Breast epithelium (tissue), 4 donors: ENCODE measurements around the gene SDHC. TPM values are rescaled to one million over a fixed set of nuclear protein-coding genes. Genes with fewer than 3 reads are reported as not detected.

Experiments used
- DNase-seq, 2 donors: peaks; one replicate each; pipeline ENCODE4 v3.0.0-alpha.2; 2019; ENCODE audit warnings: low spot score in 2 of 2
- H3K27ac ChIP-seq, 2 donors: fragments of 200-600 bp; sonication (generic) in 1 of 2; one replicate each; pipeline ENCODE4 v1.5.1; 2016 to 2019; ENCODE audit warnings: mild to moderate bottlenecking in 1 of 2
- H3K27me3 ChIP-seq, 2 donors: fragments of 200-600 bp; sonication (generic) in 1 of 2; one replicate each; pipeline versions ENCODE4 v1.5.1 to v1.6.0; 2017 to 2019; ENCODE audit warnings: control low read depth in 1 of 2, mild to moderate bottlenecking in 1 of 2
- H3K36me3 ChIP-seq: fragments of 200-600 bp; one replicate; pipeline ENCODE4 v1.5.1; 2019
- H3K4me1 ChIP-seq, 2 donors: fragments of 200-600 bp; sonication (generic); one replicate each; pipeline ENCODE4 v1.5.1; 2016 to 2019; ENCODE audit warnings: control low read depth in 1 of 2
- H3K4me3 ChIP-seq, 3 donors: fragments of 200-600 bp; sonication (generic); 1 replicate in 2 of 3; 2 replicates in 1 of 3; pipeline ENCODE4 v1.5.1; 2016 to 2019; ENCODE audit warnings: mild to moderate bottlenecking in 3 of 3, moderate library complexity in 2 of 3
- H3K9me3 ChIP-seq, 2 donors: fragments of 200-600 bp; sonication (generic) in 1 of 2; one replicate each; pipeline ENCODE4 v1.5.1; 2016 to 2019; ENCODE audit warnings: control low read depth in 1 of 2
- CTCF ChIP-seq, 3 donors: fragments of 450-650 bp; IDR thresholded peaks; one replicate each; pipeline ENCODE4 v1.5.1; 2016 to 2017; ENCODE audit warnings: antibody characterized with exemption in 3 of 3, mild to moderate bottlenecking in 3 of 3, moderate library complexity in 3 of 3
- POLR2A ChIP-seq: fragments of 450-650 bp; IDR thresholded peaks from one replicate; pipeline ENCODE4 v1.6.1; 2016; ENCODE audit warnings: antibody characterized with exemption, mild to moderate bottlenecking, moderate library complexity
- POLR2AphosphoS5 ChIP-seq, 3 donors: sonication (generic); formaldehyde crosslinking; IDR thresholded peaks; one replicate each; pipeline ENCODE4 v1.6.1; 2017; ENCODE audit warnings: antibody characterized with exemption in 3 of 3
- intact Hi-C: fragments of 100-400 bp; cut with DNase I; formaldehyde crosslinking; loops from one replicate; pipeline ENCODE4 v1.15.1; 2023; ENCODE audit warnings: low total_unique reads
- total RNA-seq, 3 donors: library from RNA; depleted of rRNA; stranded (reverse); fragments of >200 nt; gene quantifications; one replicate each; pipeline ENCODE4 v1.1.0, GENCODE V29; 2016

Gene SDHC
- total RNA-seq, 3 donors from 2014 or later: 18.0 to 42.4 (median 23.9) TPM

- Histone ChIP-seq H3K27me3 (no peaks in the 10 kb centered on the region), H3K9me3 (no peaks in the 10 kb centered on the region), H3K27ac (no peak overlapping the region), H3K4me3 (no peak overlapping the region), H3K4me1 (no peaks in the 10 kb centered on the region), H3K36me3 (peaks cover 3% of the 10 kb centered on the region)
- TF ChIP-seq CTCF (IDR thresholded peaks at IDR 0.05) (no peak), POLR2A (no peak), POLR2AphosphoS5 (IDR thresholded peaks at IDR 0.05) (no peak)
- intact Hi-C loops: no loop called here
- no peak for DNase-seq
Observed at GRCh38 chr1:161324020-161324419, 9.8 kb downstream of the SDHC start.

DNA sequence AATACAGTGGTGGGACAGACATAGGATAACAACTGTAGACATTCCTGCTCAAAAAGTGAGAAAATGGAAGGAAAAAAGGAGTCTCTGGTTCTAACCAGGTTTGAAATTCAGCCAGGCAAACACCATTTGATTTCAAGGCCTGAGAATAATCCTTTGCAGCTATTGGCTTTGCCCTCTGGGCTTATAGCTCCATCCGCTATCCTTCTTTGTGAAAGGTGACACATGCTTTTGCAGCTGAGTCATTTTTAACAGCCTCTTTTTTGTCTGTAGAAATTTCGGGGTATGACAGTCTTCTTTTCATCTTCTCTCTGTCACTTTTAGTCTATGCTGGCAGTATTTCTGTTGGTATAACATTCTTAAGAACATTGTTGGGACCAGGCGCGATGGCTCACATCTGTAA lies 16.2 kb downstream of the SDHC start:
- peaks cover 18% of the 10 kb centered on the region for H3K36me3 ChIP-seq
- intact Hi-C loops: no loop called here
- H3K27ac ChIP-seq: no peak overlapping the region
- no peaks in the 10 kb centered on the region for H3K27me3 ChIP-seq
- H3K9me3 ChIP-seq: no peaks in the 10 kb centered on the region
- TF ChIP-seq POLR2AphosphoS5 (IDR thresholded peaks at IDR 0.05): no peak
- TF ChIP-seq CTCF (IDR thresholded peaks at IDR 0.05): no peak
- no peak for TF ChIP-seq POLR2A
- H3K4me1 ChIP-seq: no peaks in the 10 kb centered on the region
- no peak overlapping the region for H3K4me3 ChIP-seq
- no peak for DNase-seq

DNA sequence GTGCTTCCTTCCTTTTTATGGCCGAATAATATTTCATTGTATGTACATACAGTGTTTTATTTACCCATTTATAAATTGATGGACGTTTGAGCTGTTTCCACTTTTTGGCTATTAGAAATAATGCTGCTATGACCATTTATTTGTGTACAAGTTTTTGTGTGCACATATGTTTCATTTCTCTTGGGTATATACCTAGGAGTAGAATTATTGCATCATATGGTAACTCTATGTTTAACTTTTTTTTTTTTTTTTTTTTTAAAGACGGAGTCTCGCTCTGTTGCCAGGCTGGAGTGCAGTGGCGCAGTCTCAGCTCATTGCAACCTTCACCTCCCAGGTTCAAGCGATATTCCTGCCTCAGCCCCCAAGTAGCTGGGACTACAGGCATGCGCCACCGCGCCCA lies 19.0 kb downstream of the SDHC start:
- peaks cover 18% of the 10 kb centered on the region for H3K36me3 ChIP-seq

DNA sequence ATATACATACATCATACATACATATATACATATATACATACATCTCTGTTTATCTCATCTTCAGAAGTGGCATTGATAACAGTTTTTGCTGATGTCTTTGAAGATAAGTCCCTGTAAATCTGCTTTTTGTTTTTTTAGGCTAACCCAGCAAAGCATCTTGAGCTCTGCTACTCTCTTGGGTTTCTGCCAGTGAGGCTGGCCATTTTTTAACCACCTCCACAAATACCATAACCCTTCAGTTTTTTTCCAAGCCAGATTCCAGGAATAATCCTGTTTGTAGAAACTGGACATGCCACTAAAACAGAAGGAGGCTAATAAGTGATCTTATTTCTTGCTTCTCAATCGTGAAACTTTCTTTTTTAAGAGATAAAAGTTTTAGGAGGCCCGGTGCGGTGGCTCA lies 21.6 kb downstream of the SDHC start:
- Histone ChIP-seq H3K9me3 (no peaks in the 10 kb centered on the region), H3K36me3 (peaks cover 5% of the 10 kb centered on the region), H3K4me1 (no peaks in the 10 kb centered on the region), H3K27me3 (no peaks in the 10 kb centered on the region), H3K4me3 (no peak overlapping the region), H3K27ac (peak overlapping the region in 1 of 2 donors; percentile 28)
- DNase-seq: no peak
- intact Hi-C loops: no loop called here
- TF ChIP-seq POLR2AphosphoS5 (IDR thresholded peaks at IDR 0.05) (no peak), POLR2A (no peak), CTCF (IDR thresholded peaks at IDR 0.05) (no peak)

More for the DNA sequence above, 19.0 kb downstream of the SDHC start:
- no peak overlapping the region for H3K4me3 ChIP-seq
- H3K27me3 ChIP-seq: no peaks in the 10 kb centered on the region
- H3K9me3 ChIP-seq: no peaks in the 10 kb centered on the region
- no peaks in the 10 kb centered on the region for H3K4me1 ChIP-seq
- intact Hi-C loops: no loop called here
- H3K27ac ChIP-seq: no peak overlapping the region
- no peak for TF ChIP-seq POLR2A
- TF ChIP-seq POLR2AphosphoS5 (IDR thresholded peaks at IDR 0.05): no peak
- no peak for TF ChIP-seq CTCF (IDR thresholded peaks at IDR 0.05)
- no peak for DNase-seq

GRCh38 chr1:161342177-161342576 lies 28.0 kb downstream of the SDHC start:
- no peak overlapping the region for H3K27ac ChIP-seq
- H3K4me1 ChIP-seq: no peaks in the 10 kb centered on the region
- no peak overlapping the region for H3K4me3 ChIP-seq
- TF ChIP-seq POLR2A: no peak
- DNase-seq: no peak
- no peaks in the 10 kb centered on the region for H3K36me3 ChIP-seq
- no peaks in the 10 kb centered on the region for H3K27me3 ChIP-seq
- no peaks in the 10 kb centered on the region for H3K9me3 ChIP-seq
- intact Hi-C loops: no loop called here

GRCh38 chr1:161342821-161343220 lies 28.6 kb downstream of the SDHC start:
- intact Hi-C loops: no loop called here
- no peak for DNase-seq
- Histone ChIP-seq H3K4me1 (no peaks in the 10 kb centered on the region), H3K36me3 (no peaks in the 10 kb centered on the region), H3K9me3 (no peaks in the 10 kb centered on the region), H3K27ac (no peak overlapping the region), H3K27me3 (no peaks in the 10 kb centered on the region), H3K4me3 (no peak overlapping the region)
- no peak for TF ChIP-seq POLR2AphosphoS5 (IDR thresholded peaks at IDR 0.05)
- TF ChIP-seq POLR2A: no peak
- no peak for TF ChIP-seq CTCF (IDR thresholded peaks at IDR 0.05)
